ENCODE data around the gene ANO4.

- no peak for TF ChIP-seq CTCF (optimal IDR thresholded peaks at IDR 0.05 in 1 of 3, IDR thresholded peaks at IDR 0.05 in 1 of 3, conservative IDR thresholded peaks at IDR 0.05 in 1 of 3; ENCODE audit: extremely low read depth in 1 of 3, insufficient read depth in 2 of 3, low read length in 3 of 3)
- no peak for TF ChIP-seq EZH2 (IDR thresholded peaks at IDR 0.05; ENCODE audit: low read length)
Observed at GRCh38 chr12:100951756-100952155, 157.2 kb downstream of the ANO4 start.

Data from keratinocyte (primary cell).